HG03280 (cell line): ENCODE measurements around the gene ADAR.

Experiments used
- ATAC-seq: cut with Tn5 transposase; IDR thresholded peaks from one replicate; pipeline ENCODE4 v1.9.1; 2021; ENCODE audit warnings: mild to moderate bottlenecking, moderate library complexity; ENCODE audit not compliant: unreplicated experiment

Gene ADAR

DNA sequence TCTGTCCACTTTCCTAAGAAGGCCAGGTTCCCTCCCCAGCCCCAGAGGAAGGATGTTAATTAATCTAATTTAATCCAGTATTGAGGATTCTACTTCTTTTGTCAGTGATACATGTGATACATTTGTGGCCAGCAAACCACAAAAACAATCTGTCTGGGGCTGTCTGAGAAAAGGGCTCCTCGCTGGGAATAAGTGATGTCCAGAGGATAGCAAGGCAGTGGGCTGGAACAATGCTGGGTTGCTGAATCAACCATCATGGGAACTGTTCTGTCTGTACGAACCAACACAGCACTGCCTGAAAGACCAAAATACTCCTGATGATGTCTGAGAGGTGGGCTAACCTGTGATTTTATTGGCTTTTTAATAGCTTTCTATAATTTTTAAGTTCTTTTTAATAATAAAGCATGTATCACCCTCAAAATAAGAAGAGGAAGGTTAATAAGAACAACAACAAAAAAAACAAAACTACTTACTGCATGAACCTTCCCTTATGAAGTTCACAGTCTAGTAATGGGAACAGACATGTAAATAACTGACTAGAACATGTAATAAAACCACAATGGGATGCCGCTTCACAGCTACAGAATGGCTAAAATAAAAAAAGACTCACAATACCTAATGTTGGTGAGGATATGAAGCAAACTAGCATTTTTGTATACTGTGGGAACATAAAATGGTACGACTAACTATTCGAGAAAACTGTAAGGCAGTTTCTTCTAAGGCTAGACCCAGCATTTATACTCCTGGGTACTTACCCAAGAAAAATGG, 11.4 kb upstream of the ADAR start:
- ATAC-seq, result no peak

DNA sequence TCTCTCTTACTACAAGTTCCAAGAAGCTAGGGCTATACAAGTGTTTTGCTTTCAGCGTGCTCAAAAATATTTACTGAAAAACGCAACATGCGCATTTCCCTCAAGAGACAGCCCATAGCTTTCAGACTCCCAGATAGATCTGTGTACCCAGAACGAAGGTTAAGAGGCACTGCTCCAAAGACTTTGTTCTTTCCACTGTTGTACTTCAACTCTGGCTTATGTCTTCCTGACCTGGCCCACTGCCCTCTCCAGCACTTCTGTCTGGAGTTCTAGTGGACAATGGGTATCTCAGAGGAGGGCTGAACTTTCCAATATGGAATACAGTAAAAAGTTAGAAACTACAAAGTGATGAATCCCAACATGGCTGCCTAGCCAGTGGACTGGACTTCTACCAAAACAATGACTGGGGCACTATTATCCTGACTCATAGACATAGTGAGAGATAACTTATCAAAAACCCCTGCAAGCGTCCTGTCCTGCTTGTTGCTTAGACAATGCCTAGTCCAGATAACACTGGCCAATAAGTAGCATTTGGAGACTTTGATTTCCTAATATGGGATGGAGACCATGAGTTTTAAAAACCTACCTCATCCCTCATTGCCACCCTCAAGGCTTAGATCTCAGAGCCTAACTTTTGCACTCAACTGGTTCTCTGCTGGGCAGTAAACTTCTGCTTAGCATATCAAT, 8.8 kb upstream of the ADAR start:
- no peak for ATAC-seq

DNA sequence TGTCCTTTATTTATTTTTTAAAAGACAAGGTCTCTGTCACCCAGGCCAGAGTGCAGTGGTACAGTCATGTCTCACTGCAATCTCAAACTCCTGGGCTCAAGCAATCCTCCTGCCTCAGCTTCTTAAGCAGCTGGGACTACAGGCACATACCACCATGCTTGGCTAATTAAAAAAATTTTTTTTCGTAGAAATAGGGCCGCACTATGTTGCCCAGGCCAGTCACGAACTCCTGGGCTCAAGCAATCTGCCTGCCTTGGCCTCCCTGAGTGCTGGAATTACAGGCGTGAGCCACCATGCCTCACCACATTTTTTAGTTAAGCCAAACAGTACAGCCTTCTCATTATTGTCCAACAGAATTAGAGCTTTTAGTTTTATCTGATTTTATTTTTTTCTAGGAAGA, 7.4 kb upstream of the ADAR start:
- no peak for ATAC-seq

DNA sequence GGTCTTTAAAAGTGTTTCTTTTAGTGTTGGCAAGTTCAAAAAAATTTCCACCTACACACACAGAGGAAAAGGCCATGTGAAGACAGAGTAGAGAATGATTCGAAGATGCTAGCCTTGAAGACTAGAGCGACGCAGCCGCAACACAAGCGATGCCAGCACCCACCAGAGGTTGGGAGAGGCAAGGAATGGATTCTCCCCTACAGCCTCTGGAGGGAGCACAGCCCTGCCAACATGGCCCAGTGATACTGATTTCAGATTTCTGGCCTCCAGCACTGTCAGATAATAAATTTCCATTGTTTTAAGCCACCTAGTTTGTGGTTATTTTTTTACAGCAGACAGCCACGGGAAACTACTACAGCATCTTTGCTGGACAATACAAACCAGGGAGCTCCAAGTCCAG, 6.9 kb upstream of the ADAR start:
- no peak for ATAC-seq

DNA sequence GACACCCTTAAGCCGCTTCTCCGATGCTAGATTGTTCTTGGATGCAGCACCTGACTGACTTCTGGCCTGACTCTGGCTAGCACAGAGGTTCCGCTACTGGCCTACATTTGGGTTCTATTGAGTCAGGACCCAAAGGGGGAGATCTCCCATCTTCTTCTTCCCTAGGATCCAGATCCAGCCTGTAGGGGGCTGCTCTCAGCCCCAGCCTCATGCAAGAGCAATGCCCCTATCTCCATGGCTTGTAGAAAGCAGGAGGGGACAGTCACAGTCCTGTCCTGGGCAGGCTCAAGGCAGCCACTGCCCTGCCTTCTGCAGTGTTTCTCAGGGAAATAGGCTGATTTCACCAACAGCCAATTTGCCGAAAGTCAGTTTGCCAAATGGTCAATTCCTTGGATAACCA, 6.3 kb upstream of the ADAR start:
- ATAC-seq, result no peak

DNA sequence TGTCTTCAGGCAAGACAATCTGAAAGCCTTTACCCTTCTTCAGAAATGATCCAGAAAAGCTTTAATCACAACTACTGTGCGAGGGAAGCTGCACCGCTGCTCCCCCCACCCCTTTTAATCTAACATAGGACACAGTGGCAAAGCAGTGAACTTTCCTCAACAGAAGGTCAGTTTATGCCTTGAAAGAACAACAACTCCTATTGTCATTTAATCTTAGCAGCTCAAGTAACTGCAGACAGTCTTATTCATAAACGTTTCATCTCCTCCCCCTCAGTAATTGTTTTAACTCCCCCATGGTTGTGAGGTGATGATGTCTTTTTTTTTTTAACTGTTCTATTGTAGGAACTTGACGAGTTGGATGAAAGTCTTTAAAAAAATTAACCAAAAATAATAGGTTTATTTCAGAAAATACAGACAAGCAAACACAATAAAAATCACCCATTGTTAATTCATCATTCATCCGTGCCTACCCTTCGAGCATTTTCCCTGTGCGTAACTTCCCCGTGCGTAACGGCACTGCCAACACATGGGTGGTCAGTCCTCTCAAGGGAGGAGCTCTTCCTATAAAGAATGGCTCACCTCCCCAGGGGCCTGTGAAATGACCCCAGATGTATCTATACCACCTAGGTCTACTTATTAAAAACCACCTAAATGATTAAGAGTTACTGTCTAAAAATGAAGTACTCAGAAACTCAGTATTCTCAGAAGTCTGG, 3.3 kb upstream of the ADAR start:
- no peak for ATAC-seq

DNA sequence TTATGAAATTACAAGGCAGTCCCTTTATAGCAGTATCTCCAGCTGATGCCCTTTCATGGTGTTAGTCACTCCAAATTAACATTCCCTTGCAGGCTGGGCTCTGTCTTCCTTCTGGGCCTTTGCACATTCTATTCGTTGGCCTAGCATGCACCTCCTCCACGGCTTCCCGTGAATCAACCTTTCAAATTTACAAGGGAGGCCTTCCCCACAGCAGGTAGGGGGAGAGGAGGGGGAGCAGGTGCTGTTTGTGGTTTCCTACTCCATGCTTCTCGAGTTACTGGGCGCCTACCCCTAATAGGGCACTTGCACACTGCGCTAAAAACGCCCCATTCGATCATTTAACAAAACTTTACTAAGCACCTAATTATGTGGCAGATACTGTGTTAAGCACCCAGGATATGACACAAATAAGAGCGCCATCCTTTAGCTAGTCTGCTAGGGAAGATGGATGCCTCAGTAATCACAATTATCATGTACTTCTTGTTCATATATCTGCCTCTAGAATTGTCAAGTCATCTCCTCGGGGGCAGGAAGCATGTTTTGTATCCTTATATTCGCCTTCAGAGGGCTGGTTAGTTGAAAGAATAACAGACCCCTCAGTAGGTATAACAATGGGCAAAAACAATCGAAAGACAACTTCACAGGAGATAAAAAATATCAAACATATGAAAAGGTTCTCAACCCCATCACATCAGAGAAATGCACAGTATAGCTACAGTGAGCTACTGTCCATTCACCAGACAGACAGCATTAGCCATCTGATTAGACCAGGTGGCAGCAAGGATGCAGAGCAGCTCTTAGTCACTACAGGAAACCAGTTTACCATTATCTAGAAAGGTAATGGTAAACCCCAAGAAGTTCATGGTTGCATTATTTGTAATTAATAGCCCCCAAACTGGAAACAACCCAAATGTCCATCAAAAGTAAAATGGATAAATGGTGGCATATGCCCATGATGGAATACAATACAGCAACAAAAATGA, 1.7 kb upstream of the ADAR start:
- no peak for ATAC-seq

DNA sequence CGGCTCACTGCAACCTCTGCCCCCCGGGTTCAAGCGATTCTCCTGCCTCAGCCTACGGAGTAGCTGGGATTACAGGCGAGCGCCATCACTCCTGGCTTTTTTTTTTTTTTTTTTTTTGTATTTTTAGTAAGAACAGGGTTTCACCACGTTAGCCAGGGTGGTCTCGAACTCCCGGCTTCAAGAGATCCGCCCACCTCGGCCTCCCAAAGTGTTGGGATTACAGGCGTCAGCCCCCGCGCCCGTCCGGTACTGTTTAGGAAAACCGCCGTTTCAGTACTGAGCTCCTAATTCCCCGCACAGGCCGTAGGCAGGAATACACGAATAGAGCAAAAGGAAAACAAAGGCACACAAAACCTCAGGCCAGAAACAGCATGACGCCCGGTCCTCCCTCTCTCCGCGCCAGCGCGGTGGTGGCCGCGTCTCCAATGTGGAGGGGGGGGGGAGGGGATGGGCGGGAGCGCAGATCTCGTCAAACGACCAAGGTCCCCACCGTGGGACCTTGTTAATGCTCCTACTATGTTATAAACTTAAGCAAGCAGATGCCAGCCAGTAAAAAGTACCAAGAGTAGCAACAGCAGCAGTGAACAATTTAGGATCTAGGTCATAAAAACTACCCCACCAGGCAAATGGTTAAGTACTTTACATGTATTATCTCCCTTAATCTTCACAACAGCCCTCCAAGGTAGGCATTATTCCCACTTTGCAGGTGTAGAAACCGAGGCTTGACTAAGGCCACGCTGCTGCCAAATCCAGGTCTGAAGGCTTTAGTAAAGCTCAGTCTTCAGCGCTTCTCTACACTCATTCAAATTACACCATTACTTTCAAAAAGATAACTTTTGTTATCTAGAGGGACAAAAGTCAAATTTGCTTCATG, 648 bp upstream of the ADAR start:
- no peak for ATAC-seq

DNA sequence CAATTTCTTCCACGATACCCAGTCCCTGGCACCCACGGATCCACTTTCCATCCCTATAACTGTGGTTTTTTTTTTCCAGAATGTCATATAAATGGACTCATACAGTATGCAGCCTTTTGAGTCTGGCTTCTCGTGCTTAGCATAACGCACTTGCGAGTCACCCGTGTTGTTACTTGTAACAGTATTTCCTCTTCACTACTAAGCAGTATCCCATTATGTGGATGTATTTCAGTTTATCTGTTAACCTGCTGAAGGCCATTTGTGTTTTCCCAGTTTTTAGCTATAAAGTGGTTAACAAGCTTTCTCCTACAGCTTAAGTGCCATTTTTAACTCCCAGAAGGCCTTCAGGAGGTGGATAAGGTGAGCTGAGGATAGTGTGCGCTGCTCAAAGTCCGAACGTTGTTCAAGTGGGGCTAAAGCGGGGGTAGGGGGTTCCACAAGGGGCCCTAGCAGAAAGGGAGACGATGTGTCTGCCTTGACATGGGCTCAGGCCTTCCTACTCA, 829 bp downstream of the ADAR start:
- no peak for ATAC-seq

DNA sequence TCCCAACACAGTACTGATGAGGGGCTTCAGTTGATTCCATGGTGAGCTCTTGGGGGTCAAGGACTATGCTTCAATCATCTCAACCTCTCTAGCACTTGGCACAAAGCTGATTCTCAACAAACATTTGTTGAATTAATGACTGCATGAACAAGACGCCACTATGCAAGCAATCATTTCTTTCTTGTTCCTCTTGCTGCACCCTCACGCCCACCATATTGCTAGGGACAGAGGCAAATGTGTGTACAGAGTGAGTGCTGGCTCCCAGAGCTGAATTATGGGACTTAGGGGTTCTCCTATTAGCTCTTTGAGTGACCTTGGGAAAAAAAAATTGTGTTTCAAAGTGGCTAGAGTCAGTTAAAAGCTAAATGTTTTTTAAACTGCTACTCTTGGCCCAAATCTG, 2.5 kb downstream of the ADAR start:
- ATAC-seq, result no peak

DNA sequence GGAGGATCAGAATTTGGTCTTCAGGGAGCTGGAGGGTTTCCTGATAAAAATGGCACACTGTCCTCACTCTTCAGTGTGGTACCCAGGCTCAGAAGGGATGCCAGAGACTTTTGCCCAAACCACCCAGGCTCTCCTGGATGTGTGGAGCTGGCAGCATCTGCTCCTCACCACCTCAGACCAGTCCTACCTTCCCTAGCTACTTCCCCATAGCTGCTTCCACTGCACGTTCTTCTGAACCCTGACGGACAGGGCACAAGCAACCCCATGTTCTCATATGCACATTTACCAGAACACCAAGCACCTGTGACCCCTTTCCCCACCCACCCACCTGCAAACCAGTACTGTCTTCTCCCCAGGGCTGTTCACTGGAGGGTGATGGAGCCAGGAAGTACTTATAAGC, 4.7 kb downstream of the ADAR start:
- no peak for ATAC-seq

DNA sequence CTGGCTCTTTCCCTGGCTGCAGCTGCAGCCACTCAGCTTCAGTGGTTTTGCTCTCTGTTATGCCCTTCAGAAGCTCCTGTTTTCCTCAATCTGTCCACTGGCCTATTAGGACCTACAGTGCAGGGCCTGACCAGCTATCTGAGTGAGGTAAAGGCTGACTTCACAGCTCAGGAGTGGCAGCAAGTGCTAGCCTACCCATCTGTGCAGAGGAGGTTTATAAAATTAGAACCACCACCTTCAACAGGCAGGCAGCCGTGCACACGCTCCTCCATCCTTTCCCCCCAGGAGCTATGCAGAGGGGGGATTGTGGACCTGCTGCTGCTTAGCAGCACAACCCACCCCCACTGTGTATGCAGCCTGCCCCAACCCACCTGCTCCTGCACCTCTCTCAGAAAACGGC, 8.3 kb downstream of the ADAR start:
- ATAC-seq, result no peak

DNA sequence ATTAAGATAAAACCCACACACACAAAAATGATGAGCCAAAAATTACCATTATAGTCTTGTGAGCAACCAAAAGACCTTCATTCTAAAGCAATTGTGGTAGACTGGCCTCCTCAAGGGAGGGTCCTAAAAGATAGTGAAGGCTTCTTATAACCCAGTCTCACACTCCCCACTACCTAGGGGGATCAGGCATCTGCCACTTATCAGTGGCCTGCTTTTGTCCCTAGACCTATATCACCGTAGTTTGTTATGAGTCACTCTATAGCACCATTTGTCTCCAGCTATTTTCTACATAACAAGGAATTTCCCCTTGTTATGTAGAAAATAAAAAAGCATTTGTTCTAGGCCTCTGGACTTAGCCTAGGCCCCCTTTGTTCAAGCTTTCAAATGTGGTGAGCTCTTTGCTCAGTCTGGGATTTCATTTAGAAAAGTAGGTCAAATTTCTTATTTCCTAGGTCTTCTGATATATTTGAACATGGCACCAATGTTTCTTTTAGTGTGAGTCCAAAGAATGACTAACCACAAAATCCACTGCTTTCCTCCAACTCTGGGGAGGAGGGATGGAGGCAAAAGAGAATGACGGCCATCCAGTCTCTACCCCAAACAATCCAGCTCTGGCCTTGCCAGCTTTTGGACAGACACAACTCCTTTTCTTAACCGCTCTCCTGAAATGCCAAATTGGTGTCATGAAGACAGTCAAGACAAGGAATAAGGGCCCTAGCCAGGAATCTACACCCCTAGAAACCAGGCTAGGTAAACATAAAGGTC, 8.9 kb downstream of the ADAR start:
- no peak for ATAC-seq

DNA sequence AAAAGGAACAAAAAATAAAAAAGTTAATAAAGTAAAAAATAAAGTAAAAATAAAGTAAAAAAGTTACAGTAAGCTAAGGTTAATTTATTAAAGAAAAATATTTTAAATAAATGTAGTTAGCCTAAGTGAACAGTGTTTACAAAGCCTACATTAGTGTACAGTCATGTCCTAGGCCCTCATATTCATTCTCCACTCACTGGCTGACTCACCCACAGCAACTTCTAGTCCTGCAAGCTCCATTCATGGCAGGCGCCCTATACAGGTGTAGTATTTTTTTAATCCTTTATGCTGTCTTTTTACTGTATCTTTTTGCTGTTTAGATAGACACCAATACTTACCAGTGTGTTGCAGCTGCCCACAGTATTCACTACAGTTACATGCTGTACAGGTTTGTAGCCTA, 12.4 kb downstream of the ADAR start:
- ATAC-seq, result no peak

DNA sequence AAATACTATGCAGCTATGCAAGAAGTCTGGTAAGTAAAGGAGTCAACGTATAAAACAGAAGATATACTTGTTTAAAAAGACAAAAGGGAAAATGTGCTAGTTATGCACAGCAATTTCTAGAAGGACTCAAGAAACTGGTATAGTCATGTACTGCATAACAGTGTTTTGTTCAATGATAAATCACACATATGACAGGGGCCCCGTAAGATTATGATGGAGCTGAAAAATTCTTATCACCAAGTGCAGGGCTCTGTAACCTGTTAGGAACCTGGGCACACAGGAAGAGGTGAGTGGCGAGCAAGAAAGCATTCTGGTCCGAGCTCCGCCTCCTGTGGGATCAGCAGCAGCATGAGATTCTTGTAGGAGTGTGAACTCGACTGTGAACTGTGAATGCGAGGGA, 13.2 kb downstream of the ADAR start:
- ATAC-seq, result no peak

DNA sequence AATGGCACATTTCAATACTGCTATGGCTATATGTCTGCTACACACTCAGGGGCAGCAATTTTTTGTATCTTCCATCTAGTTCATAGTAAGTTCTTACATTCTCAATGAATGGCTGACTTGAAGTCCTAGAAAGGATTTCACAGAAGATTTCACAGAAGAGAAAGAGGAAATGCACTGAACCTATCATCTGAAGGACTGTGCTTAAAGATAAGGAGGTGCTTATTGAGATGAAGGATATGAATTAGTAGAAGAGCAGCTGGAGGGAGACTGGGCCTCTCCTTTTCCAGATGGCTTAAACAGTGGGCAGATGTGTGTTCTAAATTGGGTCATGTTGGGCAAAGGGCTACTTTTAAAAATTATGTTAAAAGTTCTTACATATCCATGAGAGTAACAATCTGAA, 14.6 kb downstream of the ADAR start:
- no peak for ATAC-seq

DNA sequence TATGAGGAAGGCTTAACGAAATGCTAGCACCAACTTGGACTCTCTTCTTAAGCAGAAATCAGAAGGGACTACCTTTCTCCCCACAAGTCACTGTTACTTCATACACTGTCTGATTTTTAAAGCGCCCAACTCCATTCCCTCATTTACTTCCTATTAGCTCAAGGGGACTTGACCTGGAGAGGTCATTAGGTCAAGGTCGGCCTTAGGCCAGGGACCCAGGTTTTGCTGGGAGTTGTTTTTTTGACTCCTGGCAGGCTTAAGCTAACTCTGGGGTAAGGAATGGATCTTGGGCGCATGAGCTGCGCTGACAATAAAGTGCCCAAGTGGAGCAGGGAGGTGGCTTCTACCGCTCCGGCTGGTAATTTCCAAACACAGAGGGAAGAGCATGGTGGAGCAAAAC, 16.8 kb downstream of the ADAR start:
- ATAC-seq, result no peak

DNA sequence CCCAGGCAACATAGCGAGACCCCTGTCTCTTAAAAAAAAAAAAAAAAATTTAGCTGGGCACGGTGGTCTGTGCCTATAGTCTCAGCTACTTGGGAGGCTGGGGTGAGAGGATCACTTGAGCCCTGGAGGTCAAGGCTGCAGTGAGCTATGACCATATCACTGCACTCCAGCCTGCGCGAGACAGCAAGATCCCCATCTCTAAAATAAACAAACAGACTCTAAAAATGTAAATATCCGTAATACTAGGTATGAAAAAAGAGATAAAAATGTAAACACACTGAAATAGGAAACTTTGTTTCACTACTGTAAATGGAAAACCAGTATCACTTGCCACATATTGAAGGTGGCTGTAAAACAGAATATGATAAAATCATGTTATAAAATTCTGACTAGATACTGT, 17.2 kb downstream of the ADAR start:
- no peak for ATAC-seq

DNA sequence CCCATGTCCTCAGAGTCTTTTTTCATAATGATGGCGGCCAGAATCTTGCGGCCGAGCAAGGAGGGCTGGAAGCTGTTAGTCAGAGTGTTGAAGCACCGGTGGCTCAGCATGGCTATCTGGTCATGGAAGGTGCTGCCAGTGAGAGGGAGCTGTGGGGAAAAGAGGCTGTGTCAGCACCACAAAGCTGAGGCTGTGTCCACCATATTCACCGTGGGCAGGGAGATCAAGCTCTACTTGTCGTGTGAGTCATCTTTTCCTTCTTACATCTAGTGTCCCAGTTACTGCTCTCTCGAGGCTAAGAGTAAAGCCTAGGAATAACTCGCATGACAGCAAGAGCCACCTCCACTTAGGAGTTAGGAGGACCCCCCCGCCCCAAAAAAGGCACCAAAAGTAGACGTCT, 18.2 kb downstream of the ADAR start:
- ATAC-seq, result no peak
